Measurements from ENCODE around the gene TANGO6. TPM values are rescaled to one million over a fixed set of nuclear protein-coding genes. Genes with fewer than 3 reads are reported as not detected.

TANGO6 gene
- total RNA-seq, 2 experiments from 2014 or later = 25.2 to 25.7 TPM

DNA sequence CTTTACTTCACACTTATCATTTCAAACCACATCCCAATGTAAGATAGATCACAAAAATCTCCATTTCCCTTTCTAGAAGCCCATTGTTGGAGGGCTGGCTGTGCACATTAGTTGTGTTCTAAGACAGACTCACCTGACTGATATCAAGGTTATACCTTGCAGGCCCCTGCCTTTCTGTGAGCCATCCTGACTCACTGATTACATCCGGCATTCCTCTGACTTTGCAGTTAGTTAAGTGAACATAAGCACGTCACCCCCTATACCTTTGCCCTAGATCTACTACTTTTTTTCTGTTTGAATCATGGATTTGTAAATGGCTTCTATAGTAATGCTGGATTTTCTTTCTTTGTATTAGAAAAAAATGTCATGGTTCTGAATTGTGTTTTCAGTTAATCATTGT, 78.3 kb downstream of the TANGO6 start:
- intact Hi-C loops (cut with micrococcal nuclease) = no loop called here
- H3K4me3 Mint-ChIP-seq = no peak overlapping the region
- H3K4me1 Mint-ChIP-seq (ENCODE audit: low read depth) = no peaks in the 10 kb centered on the region
- no peaks in the 10 kb centered on the region for H3K9me3 Mint-ChIP-seq
- POLR2A ChIA-PET = no interaction called here
- no peaks in the 10 kb centered on the region for H3K27me3 Mint-ChIP-seq
- DNase-seq = no peak
- CTCF ChIA-PET = no interaction called here
- H3K27ac Mint-ChIP-seq = no peak overlapping the region
- peaks cover 35% of the 10 kb centered on the region for H3K36me3 Mint-ChIP-seq

DNA sequence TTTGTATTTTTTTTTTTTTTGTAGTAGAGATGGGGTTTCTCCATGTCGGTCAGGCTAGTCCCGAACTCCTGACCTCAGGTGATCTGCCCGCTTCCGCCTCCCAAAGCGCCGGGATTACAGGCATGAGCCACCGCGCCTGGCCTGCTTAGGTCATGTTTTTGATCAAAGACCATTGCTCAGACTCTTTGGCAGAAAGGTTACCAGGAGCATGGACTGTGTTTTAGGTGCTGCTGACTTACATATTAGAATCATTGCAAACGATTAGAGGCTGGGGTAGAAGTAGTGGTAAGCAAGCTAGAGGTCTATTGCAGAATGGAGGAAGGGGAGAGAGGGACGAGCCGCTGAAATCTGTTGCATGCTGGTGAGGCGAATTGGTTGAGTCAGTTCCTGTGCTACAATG, 79.8 kb downstream of the TANGO6 start:
- no peaks in the 10 kb centered on the region for H3K4me1 Mint-ChIP-seq (ENCODE audit: low read depth)
- CTCF ChIA-PET = no interaction called here
- no peak overlapping the region for H3K27ac Mint-ChIP-seq
- DNase-seq = no peak
- intact Hi-C loops (cut with micrococcal nuclease) = no loop called here
- peaks cover 48% of the 10 kb centered on the region for H3K36me3 Mint-ChIP-seq
- POLR2A ChIA-PET = no interaction called here
- H3K4me3 Mint-ChIP-seq = no peak overlapping the region
- H3K27me3 Mint-ChIP-seq = no peaks in the 10 kb centered on the region
- no peaks in the 10 kb centered on the region for H3K9me3 Mint-ChIP-seq

DNA sequence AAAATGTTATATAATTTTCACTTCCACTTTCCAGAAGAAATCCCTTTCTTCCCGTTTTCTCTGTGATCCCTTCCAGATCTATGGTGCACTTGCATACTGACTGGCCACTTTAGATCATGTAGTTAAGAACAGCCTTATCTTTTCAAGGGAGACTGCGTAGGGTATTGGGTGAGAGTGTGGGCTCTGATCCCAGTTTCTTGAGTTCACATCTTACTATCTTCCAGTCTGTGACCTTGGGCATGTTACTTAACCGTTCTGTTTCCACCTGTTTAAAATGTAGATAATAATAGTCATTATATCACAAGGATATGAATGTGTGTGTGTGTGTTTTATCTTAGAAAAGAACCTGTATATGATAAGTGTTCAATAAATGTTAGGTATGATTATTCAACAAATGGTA, 83.7 kb downstream of the TANGO6 start:
- Mint-ChIP-seq H3K36me3 (peaks cover 55% of the 10 kb centered on the region), H3K4me1 (ENCODE audit: low read depth) (no peaks in the 10 kb centered on the region), H3K9me3 (no peaks in the 10 kb centered on the region), H3K27ac (no peak overlapping the region), H3K27me3 (no peaks in the 10 kb centered on the region), H3K4me3 (no peak overlapping the region)
- intact Hi-C loops (cut with micrococcal nuclease) = no loop called here
- ChIA-PET CTCF (no interaction called here), POLR2A (no interaction called here)
- DNase-seq = no peak

DNA sequence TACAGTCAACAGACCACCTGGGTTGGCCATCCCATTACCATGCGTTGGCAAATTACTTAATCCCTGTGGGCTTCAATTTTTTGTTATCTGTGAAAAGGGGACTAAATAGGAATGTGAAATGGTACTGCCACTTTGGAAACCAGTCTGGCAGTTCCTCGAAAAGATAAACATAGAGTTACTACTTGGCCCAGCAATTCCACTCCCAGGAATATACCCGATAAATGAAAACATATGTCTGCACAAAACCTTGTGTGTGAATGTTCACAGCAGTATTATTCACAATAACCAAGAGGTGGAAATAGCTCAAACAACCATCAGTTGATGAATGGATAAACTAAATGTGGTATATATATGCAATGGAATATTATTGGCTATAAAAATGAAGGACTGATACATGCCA, 87.9 kb downstream of the TANGO6 start:
- peaks cover 46% of the 10 kb centered on the region for H3K36me3 Mint-ChIP-seq
- H3K27ac Mint-ChIP-seq = no peak overlapping the region
- H3K4me1 Mint-ChIP-seq (ENCODE audit: low read depth) = no peaks in the 10 kb centered on the region
- H3K27me3 Mint-ChIP-seq = no peaks in the 10 kb centered on the region
- no peak for DNase-seq
- POLR2A ChIA-PET = no interaction called here
- H3K4me3 Mint-ChIP-seq = no peak overlapping the region
- no peaks in the 10 kb centered on the region for H3K9me3 Mint-ChIP-seq
- intact Hi-C loops (cut with micrococcal nuclease) = no loop called here
- CTCF ChIA-PET = no interaction called here

DNA sequence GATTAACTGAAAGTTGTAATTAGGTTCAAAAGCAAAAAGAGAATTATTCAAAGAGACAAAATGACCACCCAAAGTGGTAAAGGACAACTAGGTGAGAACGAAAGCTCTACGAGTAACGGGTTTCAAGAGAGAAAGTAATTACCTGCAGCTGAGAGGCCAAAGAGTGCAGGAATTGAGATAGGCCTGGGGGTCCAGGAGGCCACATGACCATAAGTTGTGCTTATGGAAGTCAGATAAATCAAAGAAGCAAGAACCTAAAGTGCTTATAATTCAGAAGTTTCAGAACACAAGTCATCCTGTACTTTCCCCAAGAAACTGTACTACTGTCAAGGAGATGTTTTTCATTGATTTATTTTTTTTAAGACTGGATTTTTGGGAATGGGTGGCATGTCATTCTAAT, 91.1 kb downstream of the TANGO6 start:
- Mint-ChIP-seq H3K4me1 (ENCODE audit: low read depth) (no peaks in the 10 kb centered on the region), H3K36me3 (peaks cover 30% of the 10 kb centered on the region), H3K9me3 (no peaks in the 10 kb centered on the region), H3K27ac (no peak overlapping the region), H3K27me3 (no peaks in the 10 kb centered on the region), H3K4me3 (no peak overlapping the region)
- CTCF ChIA-PET = no interaction called here
- intact Hi-C loops (cut with micrococcal nuclease) = no loop called here
- no peak for DNase-seq
- POLR2A ChIA-PET = no interaction called here

DNA sequence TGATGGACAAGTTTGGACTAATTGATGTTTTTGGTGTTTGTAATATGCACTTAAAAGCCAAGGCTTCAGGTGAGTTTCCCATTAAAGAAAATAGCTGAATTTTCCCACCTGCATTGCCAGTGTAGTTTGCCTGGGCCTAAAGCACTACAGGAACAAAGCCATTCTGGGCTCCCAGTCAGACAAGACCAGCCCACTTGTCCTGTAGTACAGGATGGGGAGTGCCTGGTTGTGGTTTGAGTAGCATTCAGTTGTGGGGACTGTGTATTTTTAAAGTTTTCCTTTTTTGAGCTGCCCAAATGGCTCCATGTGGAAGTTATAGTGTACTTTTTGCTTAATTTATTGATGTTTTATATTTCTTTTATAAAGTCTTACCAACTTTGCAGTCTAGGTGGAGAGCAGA, 91.7 kb downstream of the TANGO6 start:
- Mint-ChIP-seq H3K4me3 (no peak overlapping the region), H3K27ac (no peak overlapping the region), H3K36me3 (peaks cover 26% of the 10 kb centered on the region), H3K9me3 (no peaks in the 10 kb centered on the region), H3K4me1 (ENCODE audit: low read depth) (no peaks in the 10 kb centered on the region), H3K27me3 (no peaks in the 10 kb centered on the region)
- ChIA-PET POLR2A (no interaction called here), CTCF (no interaction called here)
- DNase-seq = no peak
- intact Hi-C loops (cut with micrococcal nuclease) = no loop called here

DNA sequence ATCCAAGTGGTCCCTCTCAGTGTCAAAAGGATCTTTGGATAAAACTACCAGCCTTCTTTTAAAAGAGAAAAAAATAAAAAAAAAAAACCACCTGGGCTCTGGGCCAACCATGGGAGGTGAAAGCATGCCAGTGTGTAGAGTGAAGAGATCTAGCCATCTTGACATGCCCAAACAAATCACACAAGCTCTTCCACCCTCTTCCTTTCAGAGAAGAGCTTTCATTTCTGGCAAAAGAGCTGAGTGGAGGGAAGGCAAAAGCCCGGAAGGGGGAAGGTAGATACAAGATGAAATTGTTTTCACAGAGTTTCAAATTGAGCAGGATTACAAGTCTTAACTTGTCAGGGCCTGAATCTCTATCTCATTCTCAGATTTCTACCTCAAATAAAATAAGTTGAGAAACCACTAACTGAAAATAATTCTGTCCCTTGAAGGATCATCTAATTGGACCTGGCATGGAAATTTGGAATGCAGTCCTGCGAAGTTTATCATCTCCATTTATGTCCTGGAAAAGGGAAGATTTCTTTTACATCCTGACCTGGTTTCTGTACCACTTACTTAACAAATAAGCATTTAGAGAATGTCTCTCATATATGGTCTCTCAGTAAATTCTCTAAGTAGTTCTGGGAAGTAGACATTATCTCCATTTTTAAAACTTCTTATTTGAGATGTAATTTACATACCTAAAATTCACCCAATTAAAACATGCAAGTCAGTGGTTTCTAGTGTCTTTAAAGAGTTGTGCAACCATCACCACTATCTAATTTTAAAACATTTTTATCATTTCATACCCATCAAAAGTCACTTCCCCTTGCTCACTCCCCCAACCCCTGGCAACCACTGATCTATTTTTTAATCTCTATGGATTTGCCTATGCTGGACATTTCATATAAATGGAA, 93.7 kb downstream of the TANGO6 start:
- Mint-ChIP-seq H3K4me1 (ENCODE audit: low read depth) (no peaks in the 10 kb centered on the region), H3K27ac (no peak overlapping the region), H3K4me3 (no peak overlapping the region), H3K9me3 (no peaks in the 10 kb centered on the region), H3K27me3 (no peaks in the 10 kb centered on the region), H3K36me3 (peaks cover 13% of the 10 kb centered on the region)
- no peak for DNase-seq
- ChIA-PET CTCF (no interaction called here), POLR2A (no interaction called here)
- intact Hi-C loops (cut with micrococcal nuclease) = no loop called here

DNA sequence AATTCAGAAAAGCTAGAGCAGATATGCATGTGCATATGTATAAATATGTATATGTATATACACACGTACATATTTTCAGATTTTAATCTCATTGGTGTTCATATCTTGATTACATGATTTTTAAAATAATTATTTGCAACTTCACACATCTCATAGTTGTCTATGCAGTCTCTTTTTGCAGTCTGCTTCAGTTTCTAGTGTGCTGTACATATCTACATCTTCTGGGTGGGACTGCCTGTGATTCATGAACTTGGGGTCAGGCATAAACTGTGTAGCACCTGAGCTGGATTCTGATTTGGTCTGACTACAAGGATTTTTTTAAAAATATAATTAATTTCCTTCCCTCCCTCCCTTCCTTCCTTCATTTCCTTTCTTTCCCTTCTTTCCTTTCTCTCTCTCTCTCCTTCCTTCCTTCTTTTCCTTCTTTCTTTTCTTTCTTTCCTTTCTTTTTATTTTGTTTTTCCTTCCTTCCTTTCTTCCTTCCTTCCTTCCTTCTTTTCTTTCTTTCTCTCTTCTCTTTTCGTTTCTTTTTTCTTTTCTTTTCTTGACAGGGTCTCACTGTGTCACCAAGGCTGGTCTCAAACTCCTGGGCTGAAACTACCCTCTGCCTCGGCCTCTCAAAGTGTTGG, 96.5 kb downstream of the TANGO6 start:
- DNase-seq = no peak
- intact Hi-C loops (cut with micrococcal nuclease) = no loop called here
- ChIA-PET POLR2A (interaction anchor here (0.7 kb wide), 1 partner anchor 153 kb away, joined by 5 read pairs; no protein-coding TSS in a partner anchor), CTCF (interaction anchor here (1.3 kb wide), 1 partner anchor 349 kb away, joined by 5 read pairs; no protein-coding TSS in a partner anchor)
- Mint-ChIP-seq H3K4me1 (ENCODE audit: low read depth) (no peaks in the 10 kb centered on the region), H3K27me3 (no peaks in the 10 kb centered on the region), H3K9me3 (peaks cover 11% of the 10 kb centered on the region), H3K27ac (no peak overlapping the region), H3K36me3 (peaks cover 26% of the 10 kb centered on the region), H3K4me3 (no peak overlapping the region)

DNA sequence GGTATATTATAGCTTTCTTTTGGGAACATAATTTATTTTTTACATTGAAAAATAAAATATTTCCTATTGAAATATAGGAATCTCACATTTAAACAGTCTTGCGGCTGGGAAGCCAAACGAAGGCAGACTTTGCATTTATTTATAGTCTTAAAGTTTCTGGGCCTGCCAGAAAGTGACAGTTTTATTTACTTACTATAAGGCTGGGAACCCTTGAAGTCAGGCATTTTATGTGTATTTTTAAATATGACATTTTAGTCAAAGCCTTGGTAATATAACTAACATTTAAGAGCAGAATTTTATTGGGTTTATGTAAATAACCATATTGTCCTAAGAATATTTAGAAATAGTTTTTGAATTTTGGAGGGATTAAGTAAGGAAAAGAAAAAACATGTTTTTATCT, 97.5 kb downstream of the TANGO6 start:
- Mint-ChIP-seq H3K27me3 (no peaks in the 10 kb centered on the region), H3K4me1 (ENCODE audit: low read depth) (no peaks in the 10 kb centered on the region), H3K4me3 (no peak overlapping the region), H3K27ac (no peak overlapping the region), H3K9me3 (peaks cover 14% of the 10 kb centered on the region), H3K36me3 (peaks cover 30% of the 10 kb centered on the region)
- CTCF ChIA-PET = interaction anchor here (0.6 kb wide), 1 partner anchor 136 kb away, joined by 3 read pairs; no protein-coding TSS in a partner anchor
- DNase-seq = no peak
- POLR2A ChIA-PET = no interaction called here
- intact Hi-C loops (cut with micrococcal nuclease) = no loop called here

DNA sequence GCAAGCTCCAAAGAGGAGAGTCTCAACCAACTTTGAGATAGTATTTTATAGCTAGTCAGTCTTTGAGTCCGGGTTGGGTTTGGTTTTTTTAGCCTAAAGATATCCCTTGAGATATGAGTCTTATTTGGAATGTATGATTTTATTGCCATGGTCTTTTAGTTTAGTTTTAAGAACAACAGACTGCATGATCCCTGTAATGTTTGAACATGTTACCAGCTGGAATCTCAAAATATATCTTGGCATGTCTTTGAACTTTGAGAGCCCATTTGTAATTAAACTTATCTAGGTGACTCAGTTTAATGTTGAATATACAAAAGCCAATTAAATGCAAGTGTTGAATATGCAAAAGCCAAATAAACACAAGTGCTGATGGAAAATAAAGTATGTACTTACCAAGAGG, 100.6 kb downstream of the TANGO6 start:
- Mint-ChIP-seq H3K4me1 (ENCODE audit: low read depth) (no peaks in the 10 kb centered on the region), H3K36me3 (peaks cover 26% of the 10 kb centered on the region), H3K27me3 (no peaks in the 10 kb centered on the region), H3K4me3 (no peak overlapping the region), H3K9me3 (peaks cover 14% of the 10 kb centered on the region), H3K27ac (no peak overlapping the region)
- CTCF ChIA-PET = no interaction called here
- intact Hi-C loops (cut with micrococcal nuclease) = no loop called here
- POLR2A ChIA-PET = no interaction called here
- no peak for DNase-seq

DNA sequence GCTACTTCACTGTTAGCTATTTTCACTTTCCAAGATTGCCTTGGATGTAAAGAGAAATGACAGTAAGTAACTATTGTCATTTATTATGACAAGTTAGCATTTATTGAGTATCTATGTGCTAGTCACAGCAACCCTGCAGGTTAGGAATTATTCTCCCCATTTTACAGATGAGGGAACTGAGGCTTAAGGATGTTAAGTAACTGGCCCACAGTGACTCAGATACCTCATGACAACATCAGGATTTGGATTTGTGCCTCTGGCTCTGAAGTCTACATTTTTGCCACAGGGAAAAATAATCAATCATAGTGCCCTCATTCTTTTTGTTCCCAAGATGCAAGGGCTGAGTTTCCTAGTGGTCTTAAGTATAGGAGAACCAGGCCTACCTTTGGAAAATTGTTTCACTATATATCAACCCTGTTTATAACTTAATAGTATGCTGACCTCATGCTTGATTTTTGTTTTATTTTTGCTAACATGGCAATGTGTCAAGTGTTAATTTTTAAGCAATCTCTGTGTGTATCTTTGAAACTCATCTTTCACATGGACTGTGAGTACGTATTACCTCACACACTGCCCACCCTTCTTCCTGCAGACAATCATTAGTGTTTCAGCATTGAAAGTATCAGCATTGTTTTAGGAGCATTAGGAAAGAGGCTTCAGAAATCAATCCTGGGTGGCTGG, 105.0 kb downstream of the TANGO6 start:
- H3K4me3 Mint-ChIP-seq = no peak overlapping the region
- no peaks in the 10 kb centered on the region for H3K4me1 Mint-ChIP-seq (ENCODE audit: low read depth)
- H3K27me3 Mint-ChIP-seq = no peaks in the 10 kb centered on the region
- H3K36me3 Mint-ChIP-seq = peaks cover 22% of the 10 kb centered on the region
- intact Hi-C loops (cut with micrococcal nuclease) = no loop called here
- CTCF ChIA-PET = no interaction called here
- DNase-seq = no peak
- POLR2A ChIA-PET = no interaction called here
- H3K9me3 Mint-ChIP-seq = peaks cover 14% of the 10 kb centered on the region
- no peak overlapping the region for H3K27ac Mint-ChIP-seq

DNA sequence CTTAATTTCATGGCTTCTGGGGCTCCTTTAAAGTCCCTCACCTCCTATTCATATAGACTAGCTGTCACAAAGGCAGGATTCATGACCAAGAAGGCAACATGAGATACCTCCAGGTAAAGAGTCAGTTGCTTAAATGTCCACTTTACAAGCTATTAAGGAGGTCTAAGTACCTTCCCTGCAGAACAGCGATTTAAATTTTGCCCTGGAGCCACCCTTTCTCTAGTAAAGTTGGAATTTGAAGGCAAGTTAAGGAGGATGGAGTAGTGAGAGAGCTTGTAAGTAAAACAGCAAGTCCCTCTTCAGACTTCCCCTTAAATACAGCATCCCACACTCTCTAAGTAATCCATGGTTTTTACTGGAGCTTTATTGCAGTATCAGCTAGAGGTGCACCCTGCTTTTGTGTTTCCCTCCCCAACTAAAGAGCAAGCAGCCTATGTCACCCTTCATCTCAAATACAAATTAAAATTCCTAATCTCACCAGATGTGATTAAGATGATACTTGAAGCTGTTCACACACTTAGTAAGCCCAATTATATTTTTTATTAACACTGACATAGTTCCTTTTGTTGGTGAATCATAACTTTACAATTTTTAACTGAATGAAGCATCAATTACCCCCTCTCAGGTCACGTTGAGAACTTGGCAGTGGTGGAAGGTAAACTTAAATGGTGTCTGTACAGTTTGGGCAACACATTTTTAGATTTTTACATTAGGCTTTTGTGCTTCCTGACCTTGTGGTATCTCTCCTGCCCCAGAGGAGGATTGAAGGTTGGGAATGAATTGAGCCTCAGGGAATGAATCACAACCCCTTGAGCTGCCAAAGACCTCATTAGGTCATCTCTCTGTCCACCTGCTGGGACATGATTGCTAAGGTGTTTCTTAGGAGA, 108.9 kb downstream of the TANGO6 start:
- Mint-ChIP-seq H3K4me1 (ENCODE audit: low read depth) (no peaks in the 10 kb centered on the region), H3K4me3 (no peak overlapping the region), H3K36me3 (peaks cover 2% of the 10 kb centered on the region), H3K27ac (no peak overlapping the region), H3K27me3 (no peaks in the 10 kb centered on the region), H3K9me3 (no peaks in the 10 kb centered on the region)
- ChIA-PET CTCF (interaction anchor here (0.6 kb wide), 1 partner anchor 337 kb away, joined by 3 read pairs; no protein-coding TSS in a partner anchor), POLR2A (no interaction called here)
- intact Hi-C loops (cut with micrococcal nuclease) = no loop called here
- no peak for DNase-seq
